Keratinocyte (primary cell): Measurements from ENCODE around the gene FOXR1.

ENCODE experiments used
- CTCF ChIP-seq, 3 experiments: IDR thresholded peaks in 1 of 3; conservative IDR thresholded peaks in 1 of 3; optimal IDR thresholded peaks in 1 of 3; 2 replicates in 2 of 3; 3 replicates in 1 of 3; pipeline versions ENCODE3 to v1.5.1; 2011; ENCODE audit warnings: low read length in 3 of 3, mild to moderate bottlenecking in 3 of 3, moderate library complexity in 2 of 3, control low read depth in 1 of 3, inconsistent platforms in 1 of 3; ENCODE audit not compliant: insufficient read depth in 2 of 3; ENCODE audit errors: extremely low read depth in 1 of 3
- EZH2 ChIP-seq: IDR thresholded peaks from one replicate; pipeline ENCODE4 v1.6.1; 2012; ENCODE audit warnings: inconsistent platforms, mild to moderate bottlenecking, low read length, moderate library complexity

GRCh38 chr11:119021631-119022030 is 50.1 kb downstream of the FOXR1 start:
- TF ChIP-seq CTCF (optimal IDR thresholded peaks at IDR 0.05 in 1 of 3, IDR thresholded peaks at IDR 0.05 in 1 of 3, conservative IDR thresholded peaks at IDR 0.05 in 1 of 3; ENCODE audit: extremely low read depth in 1 of 3, insufficient read depth in 2 of 3, low read length in 3 of 3) (no peak), EZH2 (no peak)
